Posterior cingulate gyrus (tissue), 11 donors: ENCODE measurements around the gene DENND6B.
A peak's percentile ranks its signal among the peaks of the same experiment; 100 is the strongest.

Experiments used
- DNase-seq, 10 donors: peaks; one replicate each; pipeline versions ENCODE4 v3.0.0 to v3.0.0-alpha.2; 2020 to 2021; ENCODE audit warnings: mixed read lengths in 3 of 10
- intact Hi-C: fragments of 100-400 bp; cut with DNase I; formaldehyde crosslinking; loops from one replicate; pipeline ENCODE4 v1.15.1; 2023

Gene DENND6B

DNA sequence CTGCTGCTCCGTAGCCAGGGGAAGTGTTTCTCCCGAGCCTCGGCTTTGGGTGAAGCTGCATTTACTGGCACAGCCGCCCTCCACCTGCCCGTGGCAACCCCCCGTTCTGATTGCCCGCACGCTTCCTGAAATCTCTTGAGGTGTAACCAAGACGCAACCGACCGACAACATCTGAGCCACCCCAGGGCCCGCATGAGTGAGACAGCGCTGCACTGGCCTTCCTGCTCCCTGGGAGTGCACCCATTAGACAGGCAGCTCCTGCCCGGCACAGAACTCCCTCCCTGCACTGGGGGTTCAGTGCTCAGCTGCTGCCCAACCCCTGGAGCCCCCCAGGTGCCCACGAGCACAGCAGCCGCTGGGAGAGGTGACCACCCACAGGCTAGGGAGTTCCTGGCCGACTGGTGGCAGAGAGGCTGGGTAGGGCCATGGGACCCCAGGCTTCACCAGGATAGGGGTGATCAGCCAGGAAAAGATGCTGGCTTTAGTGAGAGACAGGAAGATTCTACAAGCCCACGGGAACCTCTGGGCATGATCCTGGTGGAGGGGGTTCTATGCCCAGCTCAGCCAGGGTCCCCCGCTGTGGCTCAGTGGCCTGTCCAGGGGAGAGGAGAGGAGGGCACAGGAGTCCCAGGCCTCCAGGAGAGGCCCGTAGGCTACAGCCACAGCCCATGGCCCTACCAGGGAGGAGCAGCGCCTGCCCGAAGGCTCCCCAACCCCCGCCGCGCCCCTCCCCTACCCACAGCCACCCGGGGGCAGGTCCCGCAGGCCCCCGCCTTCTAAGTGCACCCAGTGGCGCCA lies 34.0 kb downstream of the DENND6B start:
- no peak for DNase-seq
- intact Hi-C loops: no loop called here

DNA sequence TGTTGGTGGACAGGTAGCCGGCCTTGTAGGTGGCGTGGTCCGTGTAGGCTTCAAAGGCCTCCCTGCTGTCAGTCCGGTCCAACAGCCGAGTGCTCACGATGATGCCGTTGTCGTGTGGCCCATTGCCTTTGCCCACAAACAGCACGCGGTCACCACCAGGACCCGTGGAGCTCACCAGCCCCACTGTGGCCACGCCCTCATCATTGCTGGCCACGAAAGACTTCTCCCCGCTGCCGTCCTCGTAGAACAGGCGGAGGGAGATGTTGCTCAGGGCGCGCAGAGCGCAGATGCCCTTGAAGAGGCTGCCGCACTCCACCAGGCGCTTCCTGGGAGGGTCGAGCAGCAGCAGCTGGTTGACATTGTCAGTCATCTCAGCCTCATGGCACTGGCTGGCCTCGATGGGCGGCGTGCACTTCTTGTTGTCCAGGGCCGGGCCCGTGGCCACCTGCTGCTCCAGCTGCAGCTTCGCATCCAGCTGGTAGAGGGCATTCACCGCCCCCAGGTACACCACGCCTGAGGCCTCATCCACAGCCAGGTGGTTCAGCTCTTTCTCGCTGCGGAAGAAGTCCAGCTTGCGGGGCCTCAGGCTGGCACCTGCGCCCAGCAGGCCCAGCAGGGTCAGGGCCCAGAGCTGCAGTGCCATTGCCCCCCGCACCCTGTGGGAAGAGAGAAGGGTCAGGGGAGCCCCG lies 36.7 kb downstream of the DENND6B start:
- DNase-seq: no peak
- intact Hi-C loops: no loop called here

DNA sequence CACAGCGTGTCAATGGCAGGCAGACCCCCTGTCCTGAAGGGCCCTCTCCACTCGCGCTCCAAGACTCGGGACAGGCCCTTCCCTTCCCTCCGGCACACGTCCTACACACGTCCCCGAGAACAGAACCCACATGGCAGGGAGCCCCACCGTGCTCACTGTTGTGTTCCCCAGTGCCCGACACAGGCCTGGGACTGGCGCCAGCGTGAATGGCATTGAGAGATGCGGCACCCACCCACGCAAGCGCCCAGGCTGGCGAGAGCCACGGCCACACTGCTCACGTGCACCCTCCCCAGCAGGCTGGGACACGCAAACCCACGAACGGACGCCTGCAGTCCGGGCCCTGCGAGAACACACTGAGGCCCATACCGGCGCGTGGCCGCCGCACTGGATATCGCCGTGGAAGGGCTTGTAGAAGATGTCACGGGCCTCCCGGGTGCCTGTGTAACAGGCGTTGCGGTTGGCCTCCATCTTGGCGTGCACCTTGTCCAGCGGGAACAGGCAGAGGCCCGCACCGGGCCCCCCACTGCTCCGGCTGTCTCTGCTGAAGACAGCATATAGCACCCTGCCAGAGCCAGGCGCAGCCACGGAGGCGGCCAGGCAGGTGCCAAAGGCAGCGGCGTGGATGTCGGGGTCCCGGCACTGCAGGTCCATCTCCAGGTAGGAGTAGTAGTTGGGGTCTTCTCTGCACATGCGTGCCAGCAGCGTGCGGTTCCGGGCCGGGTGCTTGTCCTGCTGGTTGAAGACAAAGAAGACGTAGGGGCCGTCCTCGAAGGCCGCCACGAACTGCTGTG lies 37.5 kb downstream of the DENND6B start:
- peak in 3 of 10 donors; percentile 60 to 87 (median 78) for DNase-seq
- intact Hi-C loops: no loop called here

DNA sequence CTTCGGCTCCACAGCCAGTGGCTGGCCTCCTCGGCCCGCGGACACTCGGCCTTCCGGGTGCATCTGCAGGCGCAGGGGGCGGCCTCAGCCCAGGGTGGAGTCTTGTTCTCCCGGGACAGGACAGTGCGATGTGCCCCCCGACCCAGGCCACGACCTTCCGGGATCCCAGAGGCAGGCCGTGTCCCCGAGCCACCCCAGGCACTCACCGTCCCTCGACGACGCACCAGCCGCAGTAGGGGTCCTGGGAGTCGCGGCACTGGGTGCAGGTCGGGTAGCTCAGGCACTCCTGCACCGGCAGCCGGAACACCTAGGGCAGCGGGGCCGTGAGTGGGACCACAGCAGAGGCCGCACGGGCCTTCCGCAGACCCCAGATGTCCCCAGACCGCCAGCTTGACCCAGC lies 39.1 kb downstream of the DENND6B start:
- no peak for DNase-seq
- intact Hi-C loops: no loop called here

DNA sequence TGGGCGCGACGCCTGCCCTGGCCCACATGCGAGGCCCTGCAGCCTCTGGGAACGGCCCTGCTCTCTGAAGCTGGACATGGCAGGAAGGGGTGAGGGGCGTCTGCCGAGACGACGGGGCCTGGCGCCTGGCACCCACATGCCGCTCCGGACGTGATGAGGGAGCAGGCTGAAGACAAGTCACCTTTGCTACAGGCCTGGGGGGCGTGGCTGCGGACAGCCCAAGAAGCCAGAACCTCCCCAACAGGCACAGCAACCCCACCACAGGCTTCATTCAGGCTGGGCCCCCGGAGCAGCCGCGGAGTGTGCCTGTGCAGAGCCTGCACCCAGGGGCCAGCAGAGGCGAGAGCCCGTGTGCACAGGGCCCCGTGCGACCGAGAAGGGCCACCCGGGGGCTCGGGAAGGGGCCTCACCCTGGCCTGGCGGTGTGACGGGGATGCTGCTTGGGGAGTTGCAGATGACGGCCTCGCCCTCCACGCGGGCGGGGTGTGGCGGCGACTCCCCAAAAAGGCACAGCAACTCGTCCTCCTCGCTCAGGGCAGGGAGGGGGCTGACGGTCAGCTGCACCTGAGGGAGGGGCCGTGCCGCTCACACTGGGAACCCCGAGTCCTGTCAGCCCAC lies 40.0 kb downstream of the DENND6B start:
- intact Hi-C loops: no loop called here
- DNase-seq: no peak

DNA sequence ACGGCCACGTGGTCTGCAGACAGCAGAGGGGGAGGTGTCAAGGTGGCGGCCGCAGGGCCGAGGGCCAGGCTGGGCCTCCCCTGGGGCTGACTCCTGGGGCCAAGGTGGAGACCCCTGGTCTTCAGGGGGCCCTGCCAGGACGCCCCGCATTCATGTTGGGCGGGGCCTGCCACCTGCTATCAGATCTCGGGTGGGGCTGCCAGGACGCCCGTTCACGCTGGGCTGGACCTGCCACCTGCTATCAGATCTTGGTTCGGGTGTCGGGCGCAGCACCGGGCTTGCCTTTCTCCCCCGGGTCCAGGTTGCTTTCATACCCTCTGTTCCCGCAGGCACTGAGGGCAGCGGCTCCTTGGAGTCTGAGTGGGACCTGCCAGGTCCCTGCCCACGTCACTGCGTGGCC lies 40.5 kb downstream of the DENND6B start:
- intact Hi-C loops: no loop called here
- DNase-seq: no peak

DNA sequence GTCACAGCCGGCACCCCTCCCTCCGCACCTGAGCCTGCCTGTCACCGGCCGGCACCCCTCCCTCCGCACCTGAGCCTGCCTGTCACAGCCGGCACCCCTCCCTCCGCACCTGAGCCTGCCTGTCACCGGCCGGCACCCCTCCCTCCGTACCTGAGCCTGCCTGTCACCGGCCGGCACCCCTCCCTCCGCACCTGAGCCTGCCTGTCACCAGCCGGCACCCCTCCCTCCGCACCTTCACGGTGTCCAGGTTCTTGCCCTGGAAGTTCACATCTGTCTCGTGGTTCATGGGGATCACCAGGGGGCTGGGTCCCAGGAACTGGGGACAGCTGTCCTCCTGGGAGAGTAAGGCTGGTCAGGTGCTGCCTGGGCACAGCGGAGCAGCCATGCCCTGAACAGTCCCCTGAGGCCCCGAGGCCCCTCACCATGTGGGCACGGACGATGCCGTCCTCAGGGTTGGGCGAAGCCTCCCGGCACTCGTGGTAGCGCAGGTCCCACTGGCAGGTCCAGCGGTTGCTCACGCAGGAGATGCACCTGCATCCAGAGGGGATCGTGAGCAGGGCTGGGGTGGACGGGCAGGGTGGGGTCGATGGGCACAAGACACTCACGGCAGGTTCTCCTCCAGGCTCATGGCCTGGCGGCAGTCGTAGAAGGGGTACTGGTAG lies 41.1 kb downstream of the DENND6B start:
- no peak for DNase-seq
- intact Hi-C loops: no loop called here

DNA sequence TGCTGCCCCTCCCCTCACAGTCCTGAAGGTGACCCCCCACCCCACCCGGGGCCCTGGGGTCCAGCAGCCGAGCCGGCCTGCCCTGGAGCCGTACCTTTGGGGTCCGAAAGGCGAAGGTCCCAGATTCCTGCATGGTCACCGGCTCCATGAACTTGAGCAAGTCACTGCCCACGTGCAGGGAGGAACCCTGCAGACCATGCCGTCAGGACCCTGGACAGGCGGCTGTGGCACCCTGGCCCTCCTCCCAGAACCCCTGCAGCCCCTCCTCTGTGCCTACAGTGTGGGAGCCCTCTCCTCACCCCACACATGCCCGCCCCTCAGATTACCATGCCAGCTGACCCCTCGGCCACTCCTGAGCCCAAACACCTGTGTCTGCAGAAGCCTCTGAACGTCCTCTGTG lies 42.3 kb downstream of the DENND6B start:
- intact Hi-C loops: no loop called here
- no peak for DNase-seq

DNA sequence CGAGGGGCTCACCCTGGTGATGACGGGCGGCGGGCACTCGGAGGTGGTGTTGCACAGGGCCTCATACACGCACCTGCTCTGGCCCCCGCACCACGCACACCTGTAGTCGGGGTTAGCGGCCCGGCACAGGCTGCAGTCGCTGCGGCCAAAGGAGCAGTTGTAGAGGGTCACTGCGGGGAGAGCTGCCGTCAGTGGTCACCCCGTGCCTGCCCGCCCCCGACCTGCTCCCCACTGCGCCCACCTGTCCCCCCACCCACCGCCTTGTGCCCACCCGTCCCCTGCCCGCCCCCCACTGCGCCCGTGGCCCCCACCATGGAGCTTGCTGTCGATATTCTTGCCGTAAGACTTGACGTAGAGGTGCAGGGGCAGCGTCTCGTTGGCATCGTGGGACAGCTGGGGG lies 43.0 kb downstream of the DENND6B start:
- no peak for DNase-seq
- intact Hi-C loops: no loop called here

DNA sequence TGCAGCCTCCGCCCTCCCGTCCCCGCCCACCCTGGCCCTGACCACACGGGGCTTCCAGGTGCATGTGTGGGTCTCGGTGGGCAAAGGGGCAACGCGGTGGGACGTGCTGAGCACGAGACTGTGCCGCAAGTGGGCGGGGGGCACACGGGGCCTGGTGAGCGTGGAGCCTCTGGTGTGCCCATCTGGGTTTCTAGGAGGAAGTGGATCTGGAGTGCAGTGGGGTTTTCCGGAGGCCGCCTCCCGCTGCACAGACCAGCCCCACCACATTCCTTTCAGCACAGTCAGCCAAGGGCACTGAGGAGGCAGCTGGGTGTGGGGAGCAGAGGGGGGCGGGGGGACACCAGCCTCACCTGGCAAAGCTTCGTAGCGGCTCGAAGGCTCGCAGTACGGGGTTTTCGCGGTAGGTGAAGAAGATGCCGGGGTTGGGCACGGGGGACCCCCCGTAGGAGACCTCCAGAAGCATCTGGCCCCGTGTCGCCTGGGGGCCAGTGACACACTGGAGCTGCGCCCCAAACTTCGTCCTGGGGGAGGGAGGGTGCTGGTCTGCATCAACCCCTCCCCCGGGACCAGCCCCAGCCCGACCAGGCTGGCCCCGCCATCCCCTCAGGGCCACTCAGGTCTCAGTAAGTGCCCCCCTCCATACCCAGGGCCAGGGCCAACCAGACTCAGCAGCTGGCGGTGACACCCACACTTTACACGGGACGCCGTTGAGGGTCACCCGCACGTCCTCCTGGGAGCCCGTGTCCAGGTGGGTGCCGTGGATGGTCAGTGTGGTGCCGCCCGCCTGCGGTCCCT lies 44.3 kb downstream of the DENND6B start:
- no peak for DNase-seq
- intact Hi-C loops: no loop called here

DNA sequence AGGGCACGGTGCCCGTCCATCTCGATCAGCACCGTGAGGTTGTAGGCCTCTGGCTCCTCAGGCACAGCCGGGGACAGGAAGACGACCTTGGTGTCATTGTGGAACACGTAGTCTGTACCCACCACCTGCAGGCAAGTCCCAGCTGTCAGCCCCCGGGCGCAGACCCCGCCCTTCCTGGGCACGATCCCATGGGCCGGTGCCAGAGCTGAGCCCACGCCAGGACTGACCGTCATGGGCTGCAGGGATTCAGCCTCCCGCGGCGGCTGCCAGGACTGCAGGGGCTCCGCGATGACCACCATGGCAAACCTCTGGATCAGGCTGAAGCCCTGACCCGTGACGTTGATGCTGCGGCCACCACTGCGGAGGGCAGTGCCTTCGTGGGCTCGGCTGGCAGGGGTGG lies 44.9 kb downstream of the DENND6B start:
- intact Hi-C loops: no loop called here
- no peak for DNase-seq

DNA sequence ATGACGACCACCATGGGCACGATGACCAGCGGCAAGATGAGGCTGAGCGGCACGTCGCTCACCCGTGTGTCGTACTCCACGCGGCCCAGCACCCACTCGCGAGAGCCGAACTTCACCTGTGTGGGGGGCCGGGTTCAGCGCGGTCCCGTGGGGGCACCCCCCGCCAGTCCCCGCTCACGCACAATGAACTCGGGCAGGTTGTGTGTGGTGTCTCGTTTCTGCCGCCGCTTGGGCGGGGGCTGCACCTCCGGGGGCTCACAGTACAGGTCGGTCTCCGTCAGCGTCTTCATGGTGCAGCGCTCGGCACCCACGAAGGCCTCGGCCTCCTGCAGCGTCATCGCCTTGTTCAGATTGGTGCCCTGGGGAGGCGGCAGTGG lies 45.4 kb downstream of the DENND6B start:
- DNase-seq: no peak
- intact Hi-C loops: no loop called here

DNA sequence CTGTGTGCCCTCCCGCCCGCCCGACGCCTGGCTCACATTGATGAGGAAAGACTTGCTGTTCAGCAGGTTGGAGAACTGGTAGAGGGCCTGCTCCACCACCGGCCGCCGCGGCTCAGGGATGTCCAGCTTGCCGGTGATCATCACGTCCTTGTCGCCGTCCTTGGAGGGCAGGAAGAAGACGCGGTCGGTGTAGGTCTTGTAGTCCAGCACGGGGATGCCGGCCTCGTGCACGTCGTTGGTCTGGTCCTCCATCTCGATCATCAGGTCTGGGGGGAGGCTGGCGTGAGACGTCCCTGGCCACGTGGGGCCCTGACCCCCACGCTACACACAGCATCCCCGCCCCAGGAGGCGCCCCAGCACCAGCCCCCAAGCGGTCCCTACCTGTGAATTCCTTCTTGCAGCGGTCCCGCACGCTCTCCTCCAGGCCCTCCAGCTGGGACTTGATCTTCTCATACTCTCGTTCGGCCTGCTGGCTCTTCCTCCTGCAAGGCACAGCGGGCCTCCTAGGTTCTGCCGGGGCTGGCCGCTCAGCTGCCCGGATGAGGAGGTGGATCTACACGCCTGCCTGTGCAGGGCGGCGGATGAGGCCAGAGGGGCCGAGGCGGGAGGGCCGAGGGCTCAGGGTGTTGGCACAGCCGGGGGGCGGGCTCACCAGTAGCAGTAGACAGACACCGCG lies 46.0 kb downstream of the DENND6B start:
- no peak for DNase-seq
- intact Hi-C loops: no loop called here

DNA sequence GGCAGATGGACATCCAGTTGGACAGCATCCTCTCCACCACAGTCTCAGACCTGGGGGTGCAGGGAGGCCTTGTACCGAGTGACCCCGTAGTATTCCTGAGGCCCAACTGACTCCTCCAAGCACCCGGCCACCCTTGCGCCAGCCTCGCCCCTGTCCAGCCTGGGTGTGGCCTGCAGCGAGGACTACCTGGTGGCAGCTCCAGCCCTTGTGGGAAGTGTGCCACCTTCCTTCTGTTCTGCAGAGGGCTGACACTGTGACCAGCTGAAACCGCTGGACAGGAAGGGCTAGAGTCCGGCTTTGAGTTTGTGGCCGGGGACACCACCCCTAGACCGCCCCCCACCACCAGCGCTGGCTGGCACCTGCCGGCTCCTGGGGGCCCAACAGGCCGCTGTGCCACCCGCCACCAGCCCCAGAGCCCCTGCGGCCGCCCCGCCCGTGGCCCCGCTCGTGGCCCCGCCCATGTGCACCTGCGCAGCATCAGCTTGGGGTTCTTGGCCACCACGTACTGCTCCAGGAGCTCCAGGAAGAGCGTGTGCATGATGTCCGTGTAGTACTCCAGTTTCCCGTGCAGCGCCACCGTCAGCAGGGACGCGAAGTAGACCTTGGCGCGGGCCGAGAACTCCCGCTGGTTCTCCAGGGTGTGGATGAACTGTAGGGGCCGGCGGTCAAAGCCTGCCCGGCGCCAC lies 46.6 kb downstream of the DENND6B start:
- intact Hi-C loops: no loop called here
- no peak for DNase-seq

DNA sequence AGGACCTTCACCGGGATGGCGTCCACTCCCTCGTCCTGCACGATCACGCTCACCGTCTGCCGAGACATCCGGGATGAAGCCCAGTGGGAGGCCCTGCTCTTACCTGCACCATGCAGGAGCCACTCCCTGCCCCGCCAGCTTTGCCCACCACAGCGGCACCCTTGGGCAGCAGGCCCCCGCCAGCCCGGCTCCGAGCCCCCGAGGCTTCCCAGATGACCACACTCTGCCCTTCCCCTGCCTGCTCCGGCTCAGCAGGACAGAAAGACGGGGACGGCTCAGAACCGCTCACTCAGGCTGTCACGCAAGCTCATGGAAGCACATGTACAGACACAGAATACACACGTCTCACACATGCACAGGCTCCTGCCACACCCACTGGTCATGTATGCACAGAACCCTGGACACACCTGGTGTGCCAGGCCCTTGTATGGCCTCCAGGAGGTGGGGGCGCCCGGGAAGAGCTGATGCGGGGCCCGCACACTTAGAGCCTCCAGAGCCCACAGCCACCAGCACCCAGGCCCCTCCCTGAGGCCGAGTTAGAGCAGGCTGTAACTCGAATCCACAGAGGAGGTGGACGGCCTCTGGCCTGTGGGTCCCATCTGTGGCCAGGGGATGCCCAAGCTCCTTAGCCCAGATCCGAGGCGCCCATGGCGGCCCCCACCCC lies 47.7 kb downstream of the DENND6B start:
- intact Hi-C loops: no loop called here
- DNase-seq: no peak

DNA sequence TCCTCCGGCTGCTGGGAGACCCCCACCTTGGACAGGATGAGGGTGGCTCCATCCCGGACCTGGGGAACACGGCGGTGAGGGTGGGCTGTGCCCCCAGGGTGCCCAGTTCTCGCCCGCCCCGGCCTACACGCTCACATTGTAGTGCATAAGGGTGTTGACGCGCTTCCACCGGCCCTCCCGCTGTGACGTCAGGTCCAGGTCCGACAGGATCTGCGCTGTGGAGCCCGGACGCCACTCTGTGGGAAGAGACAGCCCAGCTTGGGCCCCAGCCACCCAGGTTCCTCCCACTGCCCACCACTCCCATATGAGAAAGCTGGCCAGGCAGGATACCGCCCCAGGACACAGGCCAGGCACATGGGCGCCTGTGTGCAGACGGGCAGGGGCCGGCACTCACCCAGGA lies 48.4 kb downstream of the DENND6B start:
- no peak for DNase-seq
- intact Hi-C loops: no loop called here

DNA sequence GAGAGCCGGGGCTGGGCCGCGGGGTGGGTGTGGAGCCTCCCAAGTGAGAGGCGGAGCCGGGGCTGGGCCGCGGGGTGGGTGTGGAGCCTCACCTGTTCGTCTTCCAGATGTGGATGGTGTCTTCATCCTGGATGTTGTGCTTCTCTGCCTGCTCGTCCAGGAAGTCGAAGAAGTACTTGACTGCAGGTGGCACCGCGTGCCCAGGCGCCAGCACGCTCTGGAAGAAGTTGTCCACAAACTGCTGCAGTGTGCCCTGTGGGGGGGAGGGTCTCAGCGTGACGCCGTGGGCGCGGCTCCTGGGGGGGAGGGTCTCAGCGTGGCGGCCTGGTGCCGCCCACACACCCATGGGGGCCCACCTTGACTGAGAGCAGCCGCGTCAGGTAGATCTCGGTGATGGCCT lies 49.1 kb downstream of the DENND6B start:
- intact Hi-C loops: loop anchor here (2.0 kb wide), 1 partner anchor 49 kb away; the partner anchor contains the start of gene DENND6B

DNA sequence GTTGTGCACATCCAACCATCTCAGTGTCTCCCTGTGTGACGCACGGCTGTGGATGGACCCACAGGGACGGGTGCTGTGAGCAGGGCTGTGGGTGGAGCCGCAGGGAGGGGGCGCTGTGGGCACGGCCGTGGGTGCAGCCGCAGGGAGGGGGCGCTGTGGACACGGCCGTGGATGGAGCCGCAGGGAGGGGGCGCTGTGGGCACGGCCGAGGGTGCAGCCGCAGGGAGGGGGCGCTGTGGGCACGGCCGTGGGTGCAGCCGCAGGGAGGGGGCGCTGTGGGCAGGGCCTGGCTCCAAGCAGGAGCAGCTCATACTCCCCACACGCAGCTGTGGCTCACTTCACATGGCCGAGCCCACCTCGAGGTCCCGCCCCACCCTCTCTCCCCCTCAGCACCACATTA lies 50.7 kb downstream of the DENND6B start:
- DNase-seq: peak; percentile 65 to 98 (median 82)
- intact Hi-C loops: loop anchor here (1.0 to 2.0 kb wide), 2 partner anchors 51 to 66 kb away; partner anchors contain the start of gene DENND6B

More for the DNA sequence above, 49.1 kb downstream of the DENND6B start:
- DNase-seq: no peak
